ENCODE data around the gene IRF2.

The IRF2 gene

DNA sequence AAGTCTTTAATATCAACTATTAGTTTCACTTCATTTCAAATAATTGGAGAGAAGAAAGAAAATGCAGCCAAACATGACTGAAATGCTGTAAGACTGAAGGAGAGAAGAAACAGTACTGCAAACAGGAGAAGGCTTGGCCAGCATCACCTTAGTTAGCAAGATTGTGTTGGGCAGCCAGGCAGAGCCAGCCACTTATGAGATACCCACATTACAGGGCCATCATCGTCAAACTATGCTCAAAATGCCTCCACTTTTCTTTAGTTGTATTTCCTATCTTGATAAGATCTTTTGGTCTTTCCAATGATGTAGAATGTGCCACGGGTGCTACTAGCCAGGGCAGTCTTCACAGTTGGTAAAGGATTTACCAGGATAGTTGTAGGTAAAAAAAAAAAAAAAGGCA is 10.9 kb upstream of the IRF2 start:
- TF ChIP-seq, protein P1, sequence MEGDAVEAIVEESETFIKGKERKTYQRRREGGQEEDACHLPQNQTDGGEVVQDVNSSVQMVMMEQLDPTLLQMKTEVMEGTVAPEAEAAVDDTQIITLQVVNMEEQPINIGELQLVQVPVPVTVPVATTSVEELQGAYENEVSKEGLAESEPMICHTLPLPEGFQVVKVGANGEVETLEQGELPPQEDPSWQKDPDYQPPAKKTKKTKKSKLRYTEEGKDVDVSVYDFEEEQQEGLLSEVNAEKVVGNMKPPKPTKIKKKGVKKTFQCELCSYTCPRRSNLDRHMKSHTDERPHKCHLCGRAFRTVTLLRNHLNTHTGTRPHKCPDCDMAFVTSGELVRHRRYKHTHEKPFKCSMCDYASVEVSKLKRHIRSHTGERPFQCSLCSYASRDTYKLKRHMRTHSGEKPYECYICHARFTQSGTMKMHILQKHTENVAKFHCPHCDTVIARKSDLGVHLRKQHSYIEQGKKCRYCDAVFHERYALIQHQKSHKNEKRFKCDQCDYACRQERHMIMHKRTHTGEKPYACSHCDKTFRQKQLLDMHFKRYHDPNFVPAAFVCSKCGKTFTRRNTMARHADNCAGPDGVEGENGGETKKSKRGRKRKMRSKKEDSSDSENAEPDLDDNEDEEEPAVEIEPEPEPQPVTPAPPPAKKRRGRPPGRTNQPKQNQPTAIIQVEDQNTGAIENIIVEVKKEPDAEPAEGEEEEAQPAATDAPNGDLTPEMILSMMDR (conservative IDR thresholded peaks at IDR 0.05), result no peak
- no peak for TF ChIP-seq ZFX (IDR thresholded peaks at IDR 0.05)
- no peak overlapping the region for H3K27ac ChIP-seq

DNA sequence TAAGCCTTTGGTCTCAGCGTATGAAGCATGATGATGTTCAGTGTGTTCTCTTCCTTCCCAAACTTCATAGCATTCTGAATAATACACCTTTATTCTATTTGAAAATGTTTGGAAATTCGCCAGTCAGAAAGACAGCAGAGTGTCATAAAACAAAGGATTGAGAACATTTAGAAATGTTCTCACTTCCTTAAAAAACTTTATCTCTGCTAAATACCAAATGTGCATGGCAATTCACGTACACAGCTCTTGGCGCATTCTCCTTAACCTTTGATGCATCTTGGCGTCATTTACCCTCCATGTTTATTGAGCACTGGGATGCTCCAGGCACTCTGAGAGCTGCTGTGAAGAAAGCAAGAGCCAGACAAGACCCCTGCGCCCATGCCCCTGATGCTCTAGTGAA is 7.2 kb upstream of the IRF2 start:
- TF ChIP-seq, protein P1 (conservative IDR thresholded peaks at IDR 0.05), result no peak
- TF ChIP-seq ZFX (IDR thresholded peaks at IDR 0.05), result no peak
- no peak overlapping the region for H3K27ac ChIP-seq

DNA sequence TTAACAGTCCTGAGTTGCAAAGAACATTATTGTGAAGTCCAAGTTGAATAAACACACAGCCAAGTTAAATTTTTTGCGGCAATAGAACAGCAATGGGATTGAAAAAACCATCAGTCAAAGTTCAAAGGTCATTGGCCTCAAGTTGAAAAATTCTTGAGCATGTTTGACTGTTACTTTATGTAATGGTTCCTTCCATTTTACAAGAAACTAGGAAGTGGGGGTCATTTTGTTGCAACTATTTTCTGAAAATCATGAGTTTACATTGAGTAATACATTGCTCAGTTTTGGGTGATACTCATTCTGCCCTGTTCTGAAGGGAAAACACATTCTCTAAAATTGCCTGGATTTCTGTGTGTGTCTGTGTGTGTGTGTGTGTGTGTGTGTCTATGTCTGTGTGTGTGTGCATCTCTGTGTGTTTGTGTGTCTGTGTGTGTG is 5.2 kb upstream of the IRF2 start:
- no peak overlapping the region for H3K27ac ChIP-seq
- TF ChIP-seq, protein P1 (conservative IDR thresholded peaks at IDR 0.05), result no peak
- TF ChIP-seq ZFX (IDR thresholded peaks at IDR 0.05), result no peak

DNA sequence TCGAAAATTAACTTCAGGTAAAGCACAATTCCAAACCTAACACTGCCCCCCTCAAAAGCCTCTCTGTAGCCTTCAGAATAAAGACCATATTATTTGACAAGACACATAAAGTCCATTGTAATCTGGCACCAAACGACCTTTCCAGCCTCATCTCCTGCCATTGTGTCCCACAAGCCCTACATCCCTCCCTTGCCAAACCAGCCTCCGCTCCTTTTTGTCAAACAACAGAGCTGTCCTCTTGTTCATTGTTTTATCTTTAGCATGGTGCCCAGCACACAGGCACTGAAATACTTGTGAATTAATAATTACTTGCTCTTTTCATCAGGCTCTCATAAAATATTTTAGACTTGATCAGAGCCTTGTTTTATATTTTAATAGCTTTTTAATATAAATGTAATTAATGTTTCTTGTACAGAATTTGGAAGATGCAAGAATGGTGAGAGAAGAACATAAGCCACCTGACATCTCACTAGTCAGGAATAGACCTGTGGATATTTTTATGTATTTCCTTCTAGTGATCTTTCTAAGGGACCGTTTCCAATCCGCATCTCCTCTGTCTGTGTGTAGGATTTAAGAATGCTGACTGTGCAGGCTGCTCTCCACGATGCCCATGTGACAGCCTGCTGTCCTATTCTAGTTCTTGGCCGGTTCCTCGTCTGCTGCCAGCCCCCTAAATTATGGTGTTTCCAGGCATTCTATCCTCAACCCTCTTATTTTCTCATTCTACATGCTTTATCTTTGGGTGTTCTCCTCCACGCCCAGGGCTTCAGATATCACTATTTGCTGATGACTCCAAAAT is 3.0 kb upstream of the IRF2 start:
- no peak for TF ChIP-seq ZFX (IDR thresholded peaks at IDR 0.05)
- TF ChIP-seq, protein P1 (conservative IDR thresholded peaks at IDR 0.05), result no peak
- no peak overlapping the region for H3K27ac ChIP-seq

DNA sequence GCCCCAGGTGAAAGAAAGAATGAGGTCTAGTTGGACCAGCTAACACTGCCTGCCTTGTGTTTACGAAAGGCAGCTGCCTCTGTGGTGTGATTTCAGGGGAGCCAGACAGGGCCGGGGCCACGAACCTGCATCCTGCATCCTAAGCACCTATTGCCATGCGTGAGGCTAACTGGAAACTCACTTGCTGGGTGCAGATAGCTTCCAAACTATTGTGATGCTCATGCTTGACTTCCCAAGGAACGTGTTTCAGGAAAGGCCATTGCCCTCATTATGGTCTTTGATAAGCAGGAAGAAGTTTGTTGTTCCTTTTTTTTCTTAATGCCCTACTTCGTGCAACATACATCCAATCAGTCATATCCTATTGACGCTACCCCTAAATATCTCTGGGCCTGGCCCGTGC is 2.3 kb upstream of the IRF2 start:
- TF ChIP-seq, protein P1 (conservative IDR thresholded peaks at IDR 0.05), result no peak
- no peak for TF ChIP-seq ZFX (IDR thresholded peaks at IDR 0.05)
- H3K27ac ChIP-seq, result no peak overlapping the region

DNA sequence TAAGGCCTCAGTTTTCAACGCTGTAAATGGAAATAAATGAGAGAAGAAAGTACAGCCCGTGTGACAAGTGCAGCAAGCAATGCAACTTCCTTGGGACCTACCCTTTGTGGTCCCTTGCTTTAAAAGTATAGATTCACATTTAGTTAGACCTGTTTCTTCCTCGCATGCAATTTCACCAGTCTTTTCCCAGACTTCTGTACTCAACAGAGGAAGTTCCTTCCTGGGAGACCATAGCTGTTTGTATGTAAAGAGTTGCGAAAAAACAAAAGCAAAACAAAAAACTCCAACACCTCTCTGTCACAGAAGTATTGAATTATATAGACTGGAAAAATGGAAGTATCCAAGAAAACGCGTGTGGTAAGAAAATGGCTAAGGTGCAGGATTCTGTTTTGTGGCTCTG is 1.1 kb upstream of the IRF2 start:
- TF ChIP-seq, protein P1 (conservative IDR thresholded peaks at IDR 0.05), result no peak
- TF ChIP-seq ZFX (IDR thresholded peaks at IDR 0.05), result no peak

DNA sequence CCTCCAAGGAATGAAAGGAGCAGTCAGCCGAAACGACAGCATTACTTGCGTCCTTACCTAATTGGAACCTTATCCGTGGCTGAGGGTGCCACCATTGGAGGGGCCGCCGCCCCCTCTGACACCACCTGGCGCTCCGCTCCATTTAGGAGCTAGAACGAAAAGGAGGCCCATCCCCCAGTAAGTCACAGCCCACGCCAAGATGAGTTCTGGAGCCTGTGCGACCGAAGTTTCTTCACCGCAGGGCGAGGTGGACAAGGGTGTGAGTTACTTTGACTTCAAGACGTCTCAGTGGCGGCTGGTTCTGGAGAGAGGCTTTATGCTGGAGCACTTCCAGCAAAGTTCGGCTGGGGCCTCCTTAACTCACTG is 729 bp upstream of the IRF2 start:
- H3K27ac ChIP-seq, result peak overlapping the region; percentile 90

More for the DNA sequence above, 1.1 kb upstream of the IRF2 start:
- peak overlapping the region; percentile 90 for H3K27ac ChIP-seq

More for the DNA sequence above, 729 bp upstream of the IRF2 start:
- no peak for TF ChIP-seq ZFX (IDR thresholded peaks at IDR 0.05)
- TF ChIP-seq, protein P1 (conservative IDR thresholded peaks at IDR 0.05), result no peak

Measured in C4-2B (cell line).